ENCODE results near the gene ARL2BP. TPM values are rescaled to one million over a fixed set of nuclear protein-coding genes. Genes with fewer than 3 reads are reported as not detected.

The ARL2BP gene
- total and polyA plus RNA-seq, 9 of the 15 experiments (the other 6 are each of a cell fraction or from before 2014, with no cell fraction given): 16.7 to 41.8 (median 27.2) TPM

- no peak overlapping the region for H3K4me3 ChIP-seq
- no peak overlapping the region for H3K27ac ChIP-seq (ENCODE audit: extremely low read depth, low read depth, low read length)
- H3K4me1 ChIP-seq (replicated peaks in 1 of 2; ENCODE audit: control insufficient read depth in 2 of 2, insufficient read depth in 2 of 2, low read length in 2 of 2): peaks cover 44 to 53% of the 10 kb centered on the region in 2 experiments
- no peak overlapping the region for H2AFZ ChIP-seq (ENCODE audit: low read depth, low read length)
- peak overlapping the region in 1 of 2 experiments; percentile 69; a peak in 1 of 4 replicates for H3K9ac ChIP-seq (ENCODE audit: insufficient read depth in 1 of 2, low read depth in 2 of 2, low read length in 2 of 2)
- H3K36me3 ChIP-seq (ENCODE audit: control insufficient read depth, insufficient read depth, low read length): no peaks in the 10 kb centered on the region
- H3K9me1 ChIP-seq (ENCODE audit: control insufficient read depth, insufficient read depth, low read length): no peaks in the 10 kb centered on the region
- ChIA-PET POLR2A (interaction anchor here (0.6 to 1.9 kb wide), 2 partner anchors 10 to 14 kb away, joined by 3 to 6 read pairs; no protein-coding TSS in a partner anchor), CTCF (ENCODE audit: low intra/inter-chr PET ratio) (no interaction called here)
- ATAC-seq (no peak), FAIRE-seq (no peak), DNase-seq (ENCODE audit: extremely low read depth in 1 of 4, low spot score in 3 of 4) (no peak)
- H3K79me2 ChIP-seq (ENCODE audit: control insufficient read depth, insufficient read depth, low read length): no peaks in the 10 kb centered on the region
- TF ChIP-seq YBX1 (IDR thresholded peaks at IDR 0.05): no peak
- TF ChIP-seq HDAC1 (IDR thresholded peaks at IDR 0.05): no peak
- no peak for TF ChIP-seq HDGF (IDR thresholded peaks at IDR 0.05)
- no peaks in the 10 kb centered on the region for H3K27me3 ChIP-seq (ENCODE audit: control insufficient read depth in 2 of 2, insufficient read depth in 2 of 2, low read length in 2 of 2)
- in situ Hi-C loops (cut with MboI) (no loop called here), intact Hi-C loops (cut with micrococcal nuclease) (no loop called here)
- H3K4me2 ChIP-seq (ENCODE audit: insufficient read depth, low read length): no peak overlapping the region
- H3K9me3 ChIP-seq (replicated peaks; ENCODE audit: control insufficient read depth, insufficient read depth, low read depth, low read length): no peaks in the 10 kb centered on the region
- no peaks in the 10 kb centered on the region for H4K20me1 ChIP-seq (replicated peaks; ENCODE audit: control insufficient read depth, insufficient read depth, low read length)
- BruUV-seq (replicated peaks): no TSS peak
- 86% methylated on average over 7 of the region's 11 CpGs for WGBS (ENCODE audit: insufficient coverage, low coverage, missing lambda C conversion rate)
These were observed 19.9 kb downstream of the ARL2BP start for GRCh38 chr16:57264950-57265371.

- FAIRE-seq (peak; percentile 57), DNase-seq (ENCODE audit: extremely low read depth in 1 of 4, low spot score in 3 of 4) (peak; percentile 72 to 87 (median 80)), ATAC-seq (peak; percentile 73)
- Histone ChIP-seq H3K36me3 (ENCODE audit: control insufficient read depth, insufficient read depth, low read length) (no peaks in the 10 kb centered on the region), H3K9me3 (replicated peaks; ENCODE audit: control insufficient read depth, insufficient read depth, low read depth, low read length) (no peaks in the 10 kb centered on the region), H2AFZ (ENCODE audit: low read depth, low read length) (peak overlapping the region; percentile 61), H3K79me2 (ENCODE audit: control insufficient read depth, insufficient read depth, low read length) (no peaks in the 10 kb centered on the region), H3K4me1 (replicated peaks in 1 of 2; ENCODE audit: control insufficient read depth in 2 of 2, insufficient read depth in 2 of 2, low read length in 2 of 2) (peaks cover 36 to 55% of the 10 kb centered on the region in 2 experiments), H3K4me3 (no peak overlapping the region), H3K27me3 (ENCODE audit: control insufficient read depth in 2 of 2, insufficient read depth in 2 of 2, low read length in 2 of 2) (no peaks in the 10 kb centered on the region), H3K4me2 (ENCODE audit: insufficient read depth, low read length) (peak overlapping the region; percentile 42), H3K9me1 (ENCODE audit: control insufficient read depth, insufficient read depth, low read length) (no peaks in the 10 kb centered on the region), H4K20me1 (replicated peaks; ENCODE audit: control insufficient read depth, insufficient read depth, low read length) (no peaks in the 10 kb centered on the region), H3K27ac (ENCODE audit: extremely low read depth, low read depth, low read length) (no peak overlapping the region; the same call in 2 of the 3 replicates), H3K9ac (ENCODE audit: insufficient read depth in 1 of 2, low read depth in 2 of 2, low read length in 2 of 2) (peak overlapping the region; percentile 9 to 84; a peak in 3 of 4 replicates)
- in situ Hi-C loops (cut with MboI) (no loop called here), intact Hi-C loops (cut with micrococcal nuclease) (no loop called here)
- CTCF ChIA-PET (ENCODE audit: low intra/inter-chr PET ratio): no interaction called here
- no TSS peak for BruUV-seq (replicated peaks)
- POLR2A ChIA-PET: interaction anchor here (1.3 to 1.9 kb wide), 2 partner anchors 9 to 15 kb away, joined by 6 read pairs; no protein-coding TSS in a partner anchor
- 28% methylated on average over 16 of the region's 16 CpGs for WGBS (ENCODE audit: insufficient coverage, low coverage, missing lambda C conversion rate)
- peak; percentile 72 for TF ChIP-seq TCF3 (CRISPR knock-in tag; IDR thresholded peaks at IDR 0.05)
- peak; percentile 90 for TF ChIP-seq ZNF263 (CRISPR knock-in tag; IDR thresholded peaks at IDR 0.05; ENCODE audit: borderline replicate concordance)
- peak; percentile 58 for TF ChIP-seq NFIC (IDR thresholded peaks at IDR 0.05)
- peak; percentile 47; the same call in 1 of the 2 replicates for TF ChIP-seq CXXC5 (CRISPR knock-in tag; IDR thresholded peaks at IDR 0.05)
- TF ChIP-seq SMARCE1 (IDR thresholded peaks at IDR 0.05): 0 out of 2 replicates have a peak, but pooled peaks have one; percentile 44
- no peak for TF ChIP-seq MED1 (CRISPR knock-in tag; IDR thresholded peaks at IDR 0.05; ENCODE audit: borderline replicate concordance)
- peak; percentile 52; the same call in 1 of the 2 replicates for TF ChIP-seq FOSL1 (tag; conservative IDR thresholded peaks at IDR 0.05)
- no peak for TF ChIP-seq GABPB1 (CRISPR knock-in tag; IDR thresholded peaks at IDR 0.05)
- TF ChIP-seq VEZF1 (CRISPR knock-in tag; IDR thresholded peaks at IDR 0.05): peak; percentile 89
- peak; percentile 10; the same call in 1 of the 2 replicates for TF ChIP-seq ZBTB33 (CRISPR knock-in tag; IDR thresholded peaks at IDR 0.05)
These were observed 20.9 kb downstream of the ARL2BP start for GRCh38 chr16:57265850-57266530.

All from K562 (cell line).